ENCODE data around the gene PBXIP1.
"Not testable (repeated sequence)": the region's sequence is repeated elsewhere in the genome, so short reads cannot be mapped to it uniquely, and the experiment has no call there.

The PBXIP1 gene

DNA sequence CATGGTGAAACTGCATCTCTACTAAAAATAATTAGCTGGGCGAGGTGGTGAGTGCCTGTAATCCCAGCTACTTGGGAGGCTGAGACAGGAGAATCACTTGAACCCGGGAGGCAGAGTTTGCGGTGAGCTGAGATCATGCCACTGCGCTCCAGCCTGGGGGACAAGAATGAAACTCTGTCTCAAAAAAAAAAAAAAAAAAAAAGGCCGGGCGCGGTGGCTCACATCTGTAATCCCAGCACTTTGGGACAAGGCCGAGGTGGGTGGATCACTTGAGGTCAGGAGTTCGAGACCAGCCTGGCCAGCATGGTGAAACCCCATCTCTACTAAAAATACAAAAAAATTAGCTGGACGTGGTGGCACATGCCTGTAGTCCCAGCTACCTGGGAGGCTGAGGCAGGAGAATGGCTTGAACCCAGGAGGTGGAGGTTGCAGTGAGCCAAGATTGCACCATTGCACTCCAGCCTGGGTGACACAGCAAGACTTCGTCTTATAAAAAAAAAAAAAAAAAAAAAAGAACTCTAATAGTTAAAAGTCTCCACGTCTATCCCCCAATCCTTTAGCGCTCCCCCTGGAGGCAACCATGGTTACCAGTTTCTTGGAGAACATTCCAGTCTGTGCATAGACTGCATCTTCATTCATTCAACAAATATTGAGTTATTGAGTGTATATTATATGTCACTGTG, 39.5 kb upstream of the PBXIP1 start:
- FAIRE-seq; DNase-seq (ENCODE audit: extremely low spot score, insufficient read length, low read depth): not testable (repeated sequence)

DNA sequence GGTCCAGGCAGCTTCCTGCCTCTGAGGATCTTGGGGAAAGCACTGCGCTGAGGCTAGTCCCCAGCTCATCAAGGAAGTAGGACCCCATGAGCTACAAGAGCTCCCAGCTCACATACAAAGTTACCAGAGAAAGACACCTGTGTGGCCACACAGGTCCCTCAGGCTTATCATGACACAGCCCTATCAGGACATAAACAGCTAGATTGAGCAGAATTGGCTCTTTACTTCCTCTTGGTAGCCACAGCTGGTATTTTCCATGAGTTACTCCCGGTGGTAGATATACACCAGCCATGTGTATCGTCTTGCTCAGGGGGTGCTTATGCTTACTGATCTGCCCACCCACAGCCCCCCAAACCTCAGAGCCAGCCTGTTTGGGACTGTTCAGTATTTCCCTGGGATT, 38.7 kb upstream of the PBXIP1 start:
- FAIRE-seq: no peak
- DNase-seq (ENCODE audit: extremely low spot score, insufficient read length, low read depth): no peak

DNA sequence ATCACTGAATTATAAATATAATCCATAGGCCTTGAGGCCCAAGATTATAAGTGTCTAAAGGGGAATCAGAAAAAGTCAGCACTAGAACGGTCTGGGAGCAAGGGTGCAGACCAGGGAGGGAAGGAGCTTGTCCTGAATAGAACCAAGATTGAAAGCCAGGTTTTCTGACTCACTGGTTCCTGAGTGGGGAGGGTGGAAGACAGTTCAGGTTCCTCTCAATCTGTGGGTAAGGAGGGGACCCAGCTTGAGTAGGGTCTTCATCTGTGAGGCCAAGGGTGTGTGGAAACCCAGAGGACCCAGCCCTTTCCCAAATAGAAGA, 38.3 kb upstream of the PBXIP1 start:
- no peak for DNase-seq (ENCODE audit: extremely low spot score, insufficient read length, low read depth)
- no peak for FAIRE-seq

DNA sequence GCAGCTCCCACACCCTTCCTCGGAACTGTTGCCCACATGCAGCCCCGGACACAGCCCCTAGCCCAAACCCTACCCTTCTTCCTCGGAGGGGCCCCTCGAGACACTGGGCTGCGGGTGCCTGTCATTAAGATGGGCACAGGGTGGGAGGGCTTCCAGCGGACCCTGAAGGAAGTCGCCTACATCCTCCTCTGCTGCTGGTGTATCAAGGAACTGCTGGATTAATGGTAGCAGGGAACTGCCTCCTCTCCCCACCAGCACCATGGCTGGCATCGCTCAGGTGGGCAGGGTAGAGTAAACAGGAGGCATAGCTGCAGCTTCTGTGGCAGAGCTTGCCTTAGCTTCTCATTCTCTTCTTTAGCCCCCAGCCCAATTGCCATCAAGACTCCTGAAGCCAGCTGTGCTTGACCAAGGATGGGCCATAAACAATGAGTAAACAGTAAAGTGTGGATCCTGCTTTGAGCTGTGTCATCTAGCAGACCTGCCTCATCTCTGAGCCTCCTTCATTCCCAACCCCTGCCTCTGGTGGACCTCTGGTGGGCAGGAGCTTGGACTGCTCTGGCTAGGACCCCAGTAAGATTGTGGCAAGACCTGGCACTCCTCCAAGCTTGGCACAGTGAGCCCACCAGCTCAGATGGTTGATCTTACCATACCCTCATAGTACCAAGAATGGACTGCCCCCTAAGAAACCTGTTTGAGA, 37.8 kb upstream of the PBXIP1 start, which contains the start of gene LENEP:
LENEP (plus strand) TSS at position 15 of the 697 bp plus-strand sequence; CDS start at position 37, 22 bp downstream.
- no peak for DNase-seq (ENCODE audit: extremely low spot score, insufficient read length, low read depth)
- no peak for FAIRE-seq

DNA sequence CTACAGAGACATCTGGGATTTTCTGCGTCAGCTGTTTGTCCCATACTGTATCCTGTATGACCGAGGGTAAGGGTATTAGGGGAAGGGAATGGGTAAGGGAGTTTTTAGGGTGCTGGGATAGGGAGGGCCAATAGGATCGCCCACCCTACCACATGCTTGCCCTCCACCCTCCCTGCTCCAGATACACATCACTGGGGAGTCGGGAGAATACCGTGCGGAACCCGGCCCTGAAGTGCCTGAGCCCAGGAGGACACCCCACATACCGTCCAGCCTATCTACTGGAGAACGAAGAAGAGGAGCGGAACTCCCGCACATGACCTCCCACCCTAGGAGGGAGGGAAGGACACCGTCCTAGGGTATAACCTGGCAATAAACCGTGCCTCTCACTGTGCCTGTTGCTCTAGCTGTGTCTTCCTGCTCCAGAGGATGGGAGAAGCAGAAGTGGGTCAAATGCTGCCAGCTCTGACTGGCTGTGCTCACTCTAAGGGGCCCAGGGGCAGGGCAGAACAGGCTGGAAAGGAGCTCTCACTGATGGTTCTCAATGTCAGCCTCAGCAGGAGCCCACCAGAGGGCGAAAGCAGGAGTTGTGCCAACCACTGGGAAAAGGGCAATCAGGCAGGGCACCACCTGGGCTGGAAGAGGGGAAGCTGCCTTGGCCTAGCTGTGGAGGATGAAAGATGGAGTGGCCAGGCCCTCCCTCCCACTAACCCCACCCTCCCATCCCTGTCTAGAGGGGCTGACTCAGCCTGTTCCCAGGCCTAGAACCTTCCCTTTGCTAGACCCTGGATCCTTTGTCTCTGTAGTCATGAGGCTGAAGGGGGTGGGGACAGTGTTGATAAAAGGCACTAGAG, 37.0 kb upstream of the PBXIP1 start:
- DNase-seq (ENCODE audit: extremely low spot score, insufficient read length, low read depth) (no peak), FAIRE-seq (no peak)

DNA sequence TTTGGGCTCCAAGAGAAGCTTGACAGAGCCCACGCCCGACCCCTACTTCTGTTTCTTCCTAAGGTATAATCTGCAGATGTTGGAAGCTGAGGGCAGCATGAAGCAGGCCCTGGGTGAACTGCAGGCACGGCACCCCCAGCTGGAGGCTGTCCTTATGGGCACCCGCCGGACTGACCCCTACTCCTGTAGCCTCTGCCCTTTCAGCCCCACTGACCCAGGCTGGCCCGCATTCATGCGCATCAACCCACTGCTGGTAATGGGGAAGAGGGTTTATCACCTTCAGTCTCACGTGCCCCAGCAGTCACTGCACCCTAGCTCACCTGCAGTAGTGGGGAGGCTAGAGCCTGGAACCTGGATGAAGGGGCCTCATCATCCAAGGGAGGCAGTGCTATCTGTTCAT, 34.4 kb upstream of the PBXIP1 start:
- FAIRE-seq (no peak), DNase-seq (ENCODE audit: extremely low spot score, insufficient read length, low read depth) (no peak)

DNA sequence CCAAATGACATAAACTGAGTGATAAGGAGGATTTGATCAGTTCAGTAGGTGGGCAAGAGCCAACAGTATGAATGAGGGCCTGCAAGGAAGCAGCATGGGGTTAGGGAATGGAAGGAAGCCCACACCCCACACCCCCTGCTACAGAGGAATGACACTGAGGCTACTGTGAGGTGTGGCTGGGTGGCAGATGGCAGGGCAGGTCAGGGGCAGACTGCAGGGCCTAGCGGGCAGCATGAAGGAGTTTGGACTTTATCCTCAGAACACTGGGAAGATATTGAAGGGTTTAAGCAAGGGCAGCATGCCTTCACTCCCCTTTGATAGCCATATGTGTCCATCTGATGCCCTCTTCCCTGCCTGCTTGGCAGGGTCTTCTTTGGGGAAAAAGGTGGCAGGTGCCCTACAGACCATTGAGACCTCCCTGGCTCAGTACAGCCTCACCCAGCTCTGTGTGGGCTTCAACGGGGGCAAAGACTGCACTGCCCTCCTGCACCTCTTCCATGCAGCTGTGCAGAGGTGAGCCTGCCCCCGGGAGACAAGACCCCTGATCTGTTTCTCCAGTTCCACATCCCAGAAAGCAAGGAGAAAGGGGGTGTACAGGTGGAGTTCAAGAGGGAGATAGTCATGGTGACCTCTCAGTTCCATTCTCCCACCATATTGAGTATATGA, 33.4 kb upstream of the PBXIP1 start:
- FAIRE-seq (no peak), DNase-seq (ENCODE audit: extremely low spot score, insufficient read length, low read depth) (no peak)

DNA sequence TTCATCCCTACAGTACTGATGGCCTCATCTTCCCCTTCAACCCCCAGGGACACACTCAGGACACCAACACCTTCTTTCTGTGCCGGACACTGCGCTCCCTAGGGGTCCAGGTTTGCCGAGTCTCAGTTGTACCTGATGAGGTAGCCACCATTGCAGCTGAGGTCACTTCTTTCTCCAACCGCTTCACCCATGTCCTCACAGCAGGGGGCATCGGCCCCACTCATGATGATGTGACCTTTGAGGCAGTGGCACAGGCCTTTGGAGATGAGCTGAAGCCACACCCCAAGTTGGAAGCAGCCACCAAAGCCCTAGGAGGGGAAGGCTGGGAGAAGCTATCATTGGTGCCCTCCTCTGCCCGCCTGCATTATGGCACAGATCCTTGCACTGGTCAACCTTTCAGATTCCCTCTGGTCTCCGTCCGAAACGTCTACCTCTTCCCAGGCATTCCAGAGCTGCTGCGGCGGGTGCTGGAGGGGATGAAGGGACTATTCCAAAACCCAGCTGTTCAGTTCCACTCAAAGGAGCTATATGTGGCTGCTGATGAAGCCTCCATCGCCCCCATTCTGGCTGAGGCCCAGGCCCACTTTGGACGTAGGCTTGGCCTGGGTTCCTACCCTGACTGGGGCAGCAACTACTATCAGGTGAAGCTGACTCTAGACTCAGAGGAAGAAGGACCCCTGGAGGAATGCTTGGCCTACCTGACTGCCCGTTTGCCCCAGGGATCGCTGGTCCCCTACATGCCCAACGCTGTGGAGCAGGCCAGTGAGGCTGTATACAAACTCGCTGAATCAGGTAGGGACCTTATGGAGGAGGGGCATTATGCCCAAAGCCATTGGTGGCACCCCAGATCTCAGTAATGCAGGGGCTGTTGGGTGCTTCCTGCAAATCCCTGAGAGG, 32.4 kb upstream of the PBXIP1 start:
- FAIRE-seq (no peak), DNase-seq (ENCODE audit: extremely low spot score, insufficient read length, low read depth) (no peak)

DNA sequence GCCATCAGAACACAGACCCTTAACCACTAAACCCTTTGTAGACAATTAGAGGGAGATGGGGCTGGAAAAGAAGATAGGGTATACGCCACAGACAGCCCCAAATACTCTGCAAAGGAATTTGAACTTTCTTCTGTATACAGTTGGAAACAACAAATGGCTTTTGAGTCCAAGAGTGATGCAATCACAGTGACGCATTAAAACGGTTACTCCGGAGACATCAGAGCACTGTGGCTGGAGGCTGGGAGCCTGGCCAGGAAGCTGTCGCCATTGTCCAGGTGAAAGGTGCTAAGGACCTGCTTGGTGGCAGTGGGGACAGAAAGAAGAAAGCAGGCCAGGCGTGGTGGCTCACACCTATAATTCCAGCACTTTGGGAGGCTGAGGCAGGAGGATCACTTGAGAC, 31.4 kb upstream of the PBXIP1 start:
- no peak for FAIRE-seq
- no peak for DNase-seq (ENCODE audit: extremely low spot score, insufficient read length, low read depth)

DNA sequence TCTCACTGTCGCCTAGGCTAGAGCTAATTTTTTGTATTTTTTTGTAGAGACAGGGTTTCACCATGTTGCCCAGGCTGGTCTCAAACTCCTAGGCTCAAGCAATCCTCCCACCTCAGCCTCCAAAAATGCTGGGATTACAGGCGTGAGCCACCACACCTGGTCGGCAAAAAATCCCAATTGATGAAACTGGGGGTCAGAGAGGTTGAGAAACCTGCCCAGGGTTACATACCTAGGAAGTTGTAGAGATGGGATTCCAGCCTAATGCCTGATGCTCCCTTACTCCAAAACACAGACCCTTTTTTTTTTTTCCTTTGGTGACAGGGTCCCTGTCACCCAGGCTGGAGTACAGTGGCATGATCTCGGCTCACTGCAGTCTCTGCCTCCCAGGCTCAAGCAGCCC, 30.8 kb upstream of the PBXIP1 start:
- FAIRE-seq; DNase-seq (ENCODE audit: extremely low spot score, insufficient read length, low read depth): not testable (repeated sequence)

DNA sequence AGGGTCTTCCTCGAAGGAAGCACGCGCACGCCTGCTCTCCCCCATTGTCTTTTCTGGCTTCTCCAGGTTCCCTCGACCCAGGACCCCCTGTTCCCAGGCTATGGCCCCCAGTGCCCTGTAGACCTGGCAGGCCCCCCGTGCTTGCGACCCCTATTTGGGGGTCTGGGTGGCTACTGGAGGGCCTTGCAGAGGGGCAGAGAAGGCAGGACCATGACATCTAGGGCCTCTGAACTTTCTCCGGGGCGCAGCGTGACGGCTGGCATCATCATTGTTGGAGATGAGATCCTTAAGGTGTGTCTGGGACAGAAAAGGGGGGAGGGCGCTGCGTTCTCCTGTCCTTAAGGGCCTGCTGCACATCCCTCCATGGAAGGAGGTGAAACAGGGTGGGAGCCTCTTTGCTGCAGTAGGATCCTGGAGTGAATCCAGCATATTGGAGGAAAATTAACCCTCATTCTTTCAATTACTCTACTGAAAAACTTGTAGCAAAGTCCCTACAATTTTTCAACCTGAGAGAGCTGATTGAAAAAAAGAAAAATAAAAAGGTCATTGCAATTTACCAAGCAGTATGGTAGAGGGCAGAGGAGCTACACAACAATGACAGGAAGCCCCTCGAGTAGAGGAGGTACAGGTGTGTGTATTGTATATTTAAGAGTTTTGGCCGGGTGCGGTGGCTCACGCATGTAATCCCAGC, 28.0 kb upstream of the PBXIP1 start:
- no peak for DNase-seq (ENCODE audit: extremely low spot score, insufficient read length, low read depth)
- FAIRE-seq: no peak

DNA sequence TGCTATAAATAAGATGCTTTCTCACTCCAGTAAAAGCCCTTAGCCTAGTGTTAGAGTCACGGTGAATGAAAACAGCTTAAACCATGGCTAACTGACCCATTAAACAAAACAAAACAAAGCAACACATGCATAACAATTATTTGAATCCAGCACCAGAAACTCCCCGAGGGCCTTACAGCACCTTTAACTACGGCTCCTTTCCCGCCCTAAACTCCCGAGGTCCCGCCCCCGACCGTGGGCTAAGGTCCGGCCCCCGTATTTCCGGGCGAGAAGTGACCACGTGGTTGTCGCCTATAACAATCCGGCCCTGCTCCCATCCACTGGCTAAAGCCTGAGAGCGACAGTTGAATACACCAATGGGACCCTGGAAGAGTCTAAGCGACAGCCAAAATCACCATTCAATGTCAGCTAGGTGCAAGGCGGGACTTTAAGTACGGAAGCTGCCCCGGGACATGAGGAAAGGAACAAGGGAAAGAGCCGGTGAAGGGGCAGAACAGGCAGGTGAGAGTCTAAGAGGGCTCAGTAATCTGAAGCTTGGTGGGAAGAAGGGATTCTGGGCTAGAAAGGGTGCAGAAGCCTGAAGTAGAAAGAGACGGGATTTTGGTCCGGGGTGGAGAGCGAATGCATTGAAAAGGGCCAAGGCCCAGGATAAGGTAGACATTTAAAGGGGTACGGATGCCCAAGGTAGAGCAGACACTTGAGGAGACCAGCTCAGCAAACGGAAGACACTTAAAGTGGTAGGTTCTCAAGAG, 27.2 kb upstream of the PBXIP1 start, which contains the start of gene FLAD1:
FLAD1 (plus strand) TSS at position 448 of the 752 bp plus-strand sequence. CDS start 351 bp downstream, outside the sequence.
- DNase-seq (ENCODE audit: extremely low spot score, insufficient read length, low read depth): peak; percentile 94
- FAIRE-seq: peak; percentile 95

DNA sequence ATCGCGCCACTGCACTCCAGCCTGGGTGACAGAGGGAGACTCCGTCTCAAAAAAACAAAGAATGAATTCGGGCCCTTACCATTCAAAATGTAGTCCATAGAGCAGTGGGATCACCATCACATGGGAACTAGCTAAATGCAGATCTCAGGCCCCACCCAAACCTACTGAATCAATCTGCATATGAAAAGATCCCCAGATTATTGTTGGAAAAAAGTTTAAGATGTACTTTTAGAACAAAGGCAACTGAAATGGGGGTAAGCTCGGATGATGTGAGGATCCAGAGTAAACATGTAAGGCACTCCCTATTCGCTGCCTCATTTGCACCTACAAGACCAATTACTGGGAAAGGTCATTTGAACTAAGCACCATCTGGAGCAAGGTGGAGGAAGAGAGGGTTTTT, 26.4 kb upstream of the PBXIP1 start:
- DNase-seq (ENCODE audit: extremely low spot score, insufficient read length, low read depth): no peak
- no peak for FAIRE-seq

DNA sequence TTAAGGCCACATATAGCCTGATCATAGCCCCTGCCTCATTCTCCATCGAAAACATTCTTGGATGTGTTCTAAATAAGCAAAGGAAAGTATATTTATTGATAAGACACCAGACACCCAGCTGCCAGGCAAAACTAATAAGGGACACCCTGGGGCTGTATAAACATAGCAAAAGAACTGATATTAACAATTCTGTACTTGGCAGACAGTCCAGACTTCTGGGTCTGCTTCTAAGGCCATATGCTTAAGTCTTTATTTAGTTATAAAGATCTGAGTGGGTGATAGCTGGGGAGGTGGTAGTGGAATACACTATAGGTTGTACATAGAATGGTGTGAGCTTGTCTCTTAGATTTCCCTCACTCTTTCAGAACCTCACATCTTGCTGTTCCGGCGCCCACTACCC, 22.5 kb upstream of the PBXIP1 start:
- FAIRE-seq: no peak
- no peak for DNase-seq (ENCODE audit: extremely low spot score, insufficient read length, low read depth)

DNA sequence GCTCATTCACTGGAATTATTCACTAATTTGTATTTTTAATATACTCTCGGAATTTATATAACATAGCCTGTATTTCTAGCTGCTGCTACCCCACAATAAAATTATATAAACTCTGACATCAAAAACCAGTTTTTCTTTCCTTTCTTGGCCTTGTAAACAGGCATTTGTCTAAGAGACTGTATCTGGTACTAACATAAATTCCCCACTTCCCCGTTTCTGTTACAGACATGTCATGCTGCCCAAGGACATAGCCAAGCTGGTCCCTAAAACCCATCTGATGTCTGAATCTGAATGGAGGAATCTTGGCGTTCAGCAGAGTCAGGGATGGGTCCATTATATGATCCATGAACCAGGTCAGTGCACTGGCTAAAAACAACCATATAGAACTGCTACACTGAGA, 21.9 kb upstream of the PBXIP1 start:
- DNase-seq (ENCODE audit: extremely low spot score, insufficient read length, low read depth): not testable (repeated sequence)

DNA sequence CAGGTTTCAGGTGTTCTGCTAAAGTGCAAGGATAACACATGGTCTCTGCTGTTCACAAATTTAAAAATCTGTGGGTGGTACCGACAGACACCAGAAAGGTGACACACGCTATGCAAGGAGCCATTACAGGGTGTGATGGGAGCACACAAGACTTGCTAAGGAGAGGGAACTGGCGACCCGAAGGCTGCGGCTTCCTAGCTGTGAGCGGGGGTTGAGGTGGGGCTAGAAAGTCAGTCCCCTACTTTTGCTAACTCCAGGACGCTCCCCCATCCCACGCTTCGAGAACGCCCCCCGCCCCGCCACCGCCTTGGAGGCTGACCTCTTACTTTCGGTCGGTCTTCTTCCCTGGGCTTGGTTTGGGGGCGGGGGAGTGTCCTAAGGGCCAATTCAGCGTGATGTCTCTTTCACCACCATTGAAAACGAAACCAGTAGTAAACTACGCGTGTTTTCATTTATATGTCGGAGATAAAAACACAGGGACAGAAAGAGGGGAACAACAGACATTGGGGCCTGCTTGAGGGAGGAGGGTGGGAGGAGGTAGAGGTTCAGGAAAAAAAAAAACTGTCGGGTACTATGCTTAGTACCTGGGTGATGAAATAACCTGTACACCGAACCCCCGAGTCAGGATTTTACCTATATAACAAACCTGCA, 19.6 kb upstream of the PBXIP1 start:
- DNase-seq (ENCODE audit: extremely low spot score, insufficient read length, low read depth) (no peak), FAIRE-seq (peak; percentile 76)

More for the DNA sequence above, 21.9 kb upstream of the PBXIP1 start:
- FAIRE-seq: not testable (repeated sequence)

DNA sequence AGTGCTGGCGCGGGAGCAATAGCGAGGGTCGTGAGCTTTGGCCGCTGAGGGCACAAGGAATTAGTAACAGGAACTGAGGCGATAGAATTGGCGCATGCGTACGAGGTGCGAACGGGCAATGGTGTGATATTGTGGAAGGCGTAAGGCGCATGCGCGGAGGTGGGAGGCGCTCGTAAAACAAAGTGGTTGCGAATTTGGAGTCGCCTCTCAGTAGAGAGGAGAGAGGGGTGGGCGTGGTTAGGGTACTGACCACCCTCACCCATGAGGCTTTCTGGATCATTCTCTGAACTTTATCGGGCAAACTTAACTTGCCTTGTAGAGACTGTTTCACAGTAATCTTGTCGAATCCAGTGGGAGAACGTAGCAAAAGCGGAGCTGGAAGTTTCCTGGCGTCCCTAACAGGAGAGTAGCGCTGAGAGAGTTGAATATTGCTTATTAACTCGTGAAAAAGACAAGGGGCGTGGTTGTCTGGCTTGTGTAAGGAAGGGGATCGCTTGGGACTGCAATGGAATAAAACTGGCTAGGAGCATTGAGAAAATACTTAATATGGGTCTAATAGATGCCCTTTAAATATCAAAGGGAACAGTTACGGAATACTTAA, 19.0 kb upstream of the PBXIP1 start:
- peak; percentile 79 for DNase-seq (ENCODE audit: extremely low spot score, insufficient read length, low read depth)
- FAIRE-seq: no peak

All from GM18507 (cell line).